Stimulated activated CD8-positive, alpha-beta memory T cell treated with anti-CD3 and anti-CD28 coated beads, Interleukin-15, amount 100 ng/mL, for 4 hours (primary cell): Measurements from ENCODE around the gene SSH2.
A peak's percentile ranks its signal among the peaks of the same experiment; 100 is the strongest.

Experiments used
- DNase-seq, 2 donors: peaks; one replicate each; pipeline ENCODE4 v3.0.0-alpha.2; 2020; ENCODE audit warnings: low read depth in 2 of 2

Gene SSH2

GRCh38 chr17:29612404-29613280, 317.4 kb downstream of the SSH2 start:
- no peak for DNase-seq

GRCh38 chr17:29612094-29612403, 318.0 kb downstream of the SSH2 start:
- DNase-seq, result no peak

- no peak for DNase-seq
Observed at GRCh38 chr17:29611351-29612093, 318.5 kb downstream of the SSH2 start.

- DNase-seq, result no peak
Observed at GRCh38 chr17:29610395-29610794, 319.6 kb downstream of the SSH2 start.

GRCh38 chr17:29608986-29609385, 321.0 kb downstream of the SSH2 start:
- no peak for DNase-seq

- DNase-seq, result no peak
Observed at GRCh38 chr17:29607557-29608195, 322.4 kb downstream of the SSH2 start.

- no peak for DNase-seq
Observed at GRCh38 chr17:29603109-29603674, 326.8 kb downstream of the SSH2 start.

- no peak for DNase-seq
Observed at GRCh38 chr17:29597361-29598172, 332.5 kb downstream of the SSH2 start.

GRCh38 chr17:29596811-29597210, 333.2 kb downstream of the SSH2 start:
- no peak for DNase-seq

- DNase-seq, result no peak
Observed at GRCh38 chr17:29595943-29596774, 333.9 kb downstream of the SSH2 start.

- DNase-seq, result no peak
Observed at GRCh38 chr17:29595107-29595942, 334.7 kb downstream of the SSH2 start.

GRCh38 chr17:29594519-29595090, 335.4 kb downstream of the SSH2 start:
- no peak for DNase-seq

- no peak for DNase-seq
Observed at GRCh38 chr17:29593591-29594518, 336.2 kb downstream of the SSH2 start.

- DNase-seq, result no peak
Observed at GRCh38 chr17:29592850-29593551, 337.0 kb downstream of the SSH2 start, which contains the start of gene ANKRD13B. TSS of gene ANKRD13B (plus strand) at chr17:29593132. CDS start at chr17:29593622, 490 bp downstream.

- peak in 1 of 2 donors; percentile 55 for DNase-seq
Observed at GRCh38 chr17:29591737-29592608, 338.1 kb downstream of the SSH2 start.

- no peak for DNase-seq
Observed at GRCh38 chr17:29591146-29591736, 338.8 kb downstream of the SSH2 start.
